Fibroblast of mammary gland (primary cell): Measurements from ENCODE around the gene ABCB6.
A peak's percentile ranks its signal among the peaks of the same experiment; 100 is the strongest.

Experiments
- DNase-seq: peaks from one replicate; pipeline ENCODE4 v3.0.0-alpha.2; 2010; ENCODE audit warnings: low read depth
- H3K4me3 ChIP-seq: 2 replicates; pipeline ENCODE4 v1.5.1; 2011; ENCODE audit warnings: low read depth, mild to moderate bottlenecking, low read length, moderate library complexity; ENCODE audit not compliant: control insufficient read depth
- TF ChIP-seq, protein P1 (sequence below): conservative IDR thresholded peaks from 2 replicates; pipeline ENCODE4 v1.5.1; 2011; ENCODE audit warnings: low read depth, low read length, inconsistent platforms; ENCODE audit not compliant: control insufficient read depth, insufficient read depth

ABCB6 gene

DNA sequence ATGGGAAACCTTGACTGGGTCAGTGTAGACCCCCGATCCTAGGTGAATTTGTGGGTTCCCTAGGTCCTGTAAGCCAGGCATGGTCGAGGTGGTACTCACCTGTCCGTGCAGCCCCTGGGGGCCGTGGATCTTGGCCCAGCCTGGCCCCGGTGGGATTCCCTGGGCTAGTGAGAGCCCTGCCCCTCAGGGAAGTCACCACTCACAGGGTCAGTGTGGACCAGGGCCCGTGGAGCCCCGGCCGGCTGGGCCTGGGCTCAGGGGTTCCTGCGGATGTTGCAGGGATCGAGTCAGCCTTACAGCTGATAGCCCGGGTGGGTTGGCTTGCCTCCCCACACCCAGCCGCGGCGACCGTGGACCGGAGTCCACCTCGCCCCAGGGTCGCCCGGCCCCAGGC is 10.2 kb upstream of the ABCB6 start:
- no peak for DNase-seq
- TF ChIP-seq, protein P1, sequence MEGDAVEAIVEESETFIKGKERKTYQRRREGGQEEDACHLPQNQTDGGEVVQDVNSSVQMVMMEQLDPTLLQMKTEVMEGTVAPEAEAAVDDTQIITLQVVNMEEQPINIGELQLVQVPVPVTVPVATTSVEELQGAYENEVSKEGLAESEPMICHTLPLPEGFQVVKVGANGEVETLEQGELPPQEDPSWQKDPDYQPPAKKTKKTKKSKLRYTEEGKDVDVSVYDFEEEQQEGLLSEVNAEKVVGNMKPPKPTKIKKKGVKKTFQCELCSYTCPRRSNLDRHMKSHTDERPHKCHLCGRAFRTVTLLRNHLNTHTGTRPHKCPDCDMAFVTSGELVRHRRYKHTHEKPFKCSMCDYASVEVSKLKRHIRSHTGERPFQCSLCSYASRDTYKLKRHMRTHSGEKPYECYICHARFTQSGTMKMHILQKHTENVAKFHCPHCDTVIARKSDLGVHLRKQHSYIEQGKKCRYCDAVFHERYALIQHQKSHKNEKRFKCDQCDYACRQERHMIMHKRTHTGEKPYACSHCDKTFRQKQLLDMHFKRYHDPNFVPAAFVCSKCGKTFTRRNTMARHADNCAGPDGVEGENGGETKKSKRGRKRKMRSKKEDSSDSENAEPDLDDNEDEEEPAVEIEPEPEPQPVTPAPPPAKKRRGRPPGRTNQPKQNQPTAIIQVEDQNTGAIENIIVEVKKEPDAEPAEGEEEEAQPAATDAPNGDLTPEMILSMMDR = no peak
- H3K4me3 ChIP-seq = peak overlapping the region; percentile 97

DNA sequence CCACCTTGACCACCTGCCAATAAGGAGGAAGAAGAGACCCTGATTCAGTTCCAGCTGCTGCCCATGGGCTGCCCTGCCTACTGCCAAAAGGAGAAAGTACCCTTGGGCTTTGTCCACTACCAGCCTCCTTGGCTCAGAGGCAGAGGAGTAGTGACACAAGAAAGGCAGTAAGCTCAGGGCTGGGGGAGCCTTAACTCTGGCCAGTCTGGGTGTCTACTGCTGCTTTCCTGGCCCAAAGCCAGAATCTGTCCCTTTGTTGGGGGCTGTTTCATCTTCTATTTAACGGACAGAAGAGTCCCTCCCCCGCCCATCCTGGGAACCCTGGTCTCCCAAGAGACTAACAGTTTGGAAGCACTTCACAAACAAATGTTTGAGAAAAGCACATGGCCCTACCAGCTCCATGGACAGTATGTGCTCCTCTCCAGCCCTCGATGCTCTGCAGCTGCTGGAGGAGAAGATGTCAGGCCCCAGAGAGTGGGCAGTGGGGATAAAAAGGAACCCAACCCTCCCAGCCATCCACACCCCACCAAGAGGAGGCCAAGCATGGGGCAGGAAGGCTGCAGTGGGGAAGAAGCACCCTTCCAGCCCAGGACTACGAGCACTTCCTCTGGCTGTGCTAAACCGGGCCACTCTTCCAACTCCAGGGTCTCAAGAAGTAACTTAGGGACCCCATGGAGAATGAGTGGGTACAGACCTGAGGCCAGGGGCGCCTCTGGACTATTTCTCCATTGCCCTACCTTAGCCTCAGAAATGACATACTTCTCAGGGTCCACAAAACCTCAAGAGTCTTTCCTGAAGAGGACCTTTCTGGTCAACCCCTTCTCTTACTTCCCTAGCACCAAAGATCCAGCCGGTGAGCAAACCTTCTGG is 9.5 kb upstream of the ABCB6 start:
- H3K4me3 ChIP-seq = peak overlapping the region; percentile 97
- no peak for DNase-seq
- TF ChIP-seq, protein P1 = no peak

DNA sequence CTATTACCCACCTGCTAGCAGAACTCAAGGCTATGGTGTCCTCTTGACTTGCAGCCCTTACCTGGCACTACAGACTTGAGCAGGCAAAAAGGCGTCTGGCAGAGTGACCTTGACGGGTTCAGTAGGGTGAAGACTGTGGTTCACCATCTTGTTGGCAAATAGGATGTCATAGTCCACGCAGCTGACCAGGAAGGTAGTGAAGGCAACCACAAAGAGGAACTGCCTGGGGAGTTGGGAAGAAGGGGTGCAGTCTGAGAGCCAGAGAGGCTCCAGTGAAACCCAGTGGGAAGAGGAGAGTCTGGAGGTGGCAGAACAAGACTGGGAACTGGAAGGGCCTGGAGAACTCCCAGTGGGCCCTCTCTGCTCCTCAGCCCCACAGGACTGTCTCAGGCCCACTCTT is 6.6 kb upstream of the ABCB6 start:
- TF ChIP-seq, protein P1 = no peak
- no peak overlapping the region for H3K4me3 ChIP-seq
- no peak for DNase-seq

DNA sequence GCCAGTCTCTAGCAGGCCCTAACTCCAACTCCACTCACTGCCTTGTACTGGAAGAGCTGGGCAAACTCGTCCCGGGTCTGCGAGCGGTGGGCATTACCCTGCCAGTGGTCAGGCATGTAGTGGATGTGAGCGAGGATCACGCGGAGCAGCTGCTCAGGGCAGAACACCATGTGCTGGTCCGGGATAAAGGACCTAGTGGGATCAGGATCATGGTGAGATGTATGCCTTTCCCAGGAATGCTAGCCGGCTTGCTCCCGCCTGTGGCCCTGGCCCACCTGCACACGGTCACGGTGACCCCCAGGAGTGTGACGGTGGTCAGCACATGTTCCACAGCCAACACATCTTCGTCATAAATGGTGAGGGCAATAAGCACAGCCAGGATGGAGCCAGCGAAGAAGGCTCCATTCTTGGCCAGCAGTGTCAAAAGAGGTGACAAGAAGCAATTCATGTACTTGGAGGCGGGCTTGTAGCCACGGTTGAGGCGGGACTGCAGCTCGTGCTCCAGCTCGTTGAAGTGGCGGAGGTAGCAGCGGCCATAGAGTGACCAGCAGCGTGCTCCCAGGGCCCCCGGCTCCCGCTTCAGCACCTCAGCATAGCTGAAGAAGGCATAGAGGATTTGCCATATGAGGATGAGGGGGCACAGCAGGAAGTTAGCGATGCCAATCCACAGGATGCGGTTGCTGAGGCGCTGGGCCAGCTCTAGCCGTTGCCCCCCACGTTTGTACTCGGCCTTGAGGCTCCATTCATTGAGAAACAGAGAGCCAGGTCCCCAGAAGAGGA is 5.3 kb upstream of the ABCB6 start:
- no peak overlapping the region for H3K4me3 ChIP-seq
- no peak for DNase-seq
- TF ChIP-seq, protein P1 = no peak

DNA sequence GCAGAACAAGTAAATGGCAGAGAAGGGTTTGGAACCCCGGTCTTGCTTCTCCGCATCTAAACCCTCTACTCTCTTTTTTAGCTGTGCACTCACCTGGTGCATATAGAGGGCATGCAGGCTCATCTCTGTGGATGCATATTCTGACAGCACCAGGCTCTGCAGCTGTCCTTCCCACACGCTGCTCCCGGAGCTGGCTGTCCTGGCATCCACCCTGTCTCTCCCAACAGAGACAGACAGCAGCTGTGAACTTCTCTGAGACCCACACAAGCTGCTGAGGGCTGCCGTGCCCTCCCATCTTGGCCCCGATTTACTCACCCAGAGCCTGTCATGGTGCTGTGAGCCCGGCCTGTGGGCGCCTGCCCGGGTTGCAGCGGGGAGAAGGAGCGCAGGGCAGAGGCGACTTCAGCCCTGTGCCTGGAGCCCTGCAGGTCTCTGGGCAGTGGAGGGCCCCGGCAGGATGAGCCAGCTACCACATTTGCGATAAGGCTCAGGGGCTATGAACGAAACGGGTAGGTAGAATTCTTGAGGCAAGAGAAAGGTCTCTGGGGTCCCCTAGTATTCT is 3.3 kb upstream of the ABCB6 start:
- TF ChIP-seq, protein P1 = no peak
- no peak overlapping the region for H3K4me3 ChIP-seq

DNA sequence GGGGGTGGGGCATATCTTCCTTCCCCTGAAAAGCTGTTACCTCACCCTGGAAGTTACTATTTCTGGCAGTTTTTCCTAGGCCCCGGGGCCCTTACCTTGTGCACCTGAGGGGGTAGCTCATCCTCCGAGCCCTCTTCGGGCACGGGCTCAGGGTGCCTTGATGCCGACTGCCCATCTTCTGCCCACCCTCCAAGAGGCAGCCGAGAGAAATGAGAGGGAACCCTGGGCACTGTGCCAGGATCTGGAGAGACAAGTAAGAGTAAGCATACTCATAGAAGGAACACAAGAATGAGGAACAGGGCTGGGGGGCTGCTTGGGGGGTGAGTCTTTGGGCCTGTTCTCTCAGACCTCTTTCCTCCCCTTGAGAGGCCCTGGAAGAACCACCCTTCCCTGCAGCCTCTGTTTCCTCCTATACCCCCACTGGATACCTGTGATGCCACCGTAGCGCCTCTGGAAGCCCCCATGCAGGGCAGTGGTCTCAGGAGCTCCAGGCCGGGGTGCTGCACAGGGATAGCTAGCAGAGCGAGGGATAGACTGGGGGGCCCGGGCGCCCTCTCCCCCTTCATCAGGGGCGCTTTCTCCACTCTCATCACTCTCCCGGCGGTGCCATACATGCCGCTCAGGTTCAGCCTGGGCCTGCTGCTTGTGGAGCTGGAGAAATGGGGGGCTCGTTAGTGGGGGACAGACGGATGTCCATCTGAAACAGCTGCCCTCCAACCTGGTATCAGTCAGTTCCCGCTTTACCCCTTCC is 2.1 kb upstream of the ABCB6 start:
- TF ChIP-seq, protein P1 = no peak
- no peak overlapping the region for H3K4me3 ChIP-seq
- DNase-seq = no peak

More for the DNA sequence above, 3.3 kb upstream of the ABCB6 start:
- DNase-seq = no peak
